ENCODE results near the gene GPR55. TPM values are rescaled to one million over a fixed set of nuclear protein-coding genes. Genes with fewer than 3 reads are reported as not detected.

The GPR55 gene
- total and polyA plus RNA-seq, 2 donors (not counting 3 experiments of a cell fraction or from before 2014, with no cell fraction given), result not detected

GRCh38 chr2:230969659-230970015, 44.6 kb upstream of the GPR55 start:
- Histone ChIP-seq H3K4me2 (ENCODE audit: insufficient read depth, low read length) (no peak overlapping the region), H3K27ac (ENCODE audit: insufficient read depth, low read depth, low read length) (no peak overlapping the region), H3K4me1 (ENCODE audit: control insufficient read depth, extremely low read depth, insufficient read depth, low read length) (no peaks in the 10 kb centered on the region), H3K9me3 (replicated peaks; ENCODE audit: control insufficient read depth, insufficient read depth, low read length) (no peaks in the 10 kb centered on the region), H4K20me1 (replicated peaks; ENCODE audit: control insufficient read depth, extremely low read depth, insufficient read depth, low read length) (no peaks in the 10 kb centered on the region), H3K36me3 (ENCODE audit: control insufficient read depth in 2 of 2, extremely low read depth in 1 of 2, insufficient read depth in 2 of 2, low read length in 2 of 2) (no peaks in the 10 kb centered on the region), H2AFZ (ENCODE audit: low read depth, low read length) (no peak overlapping the region), H3K9me1 (replicated peaks; ENCODE audit: control insufficient read depth, extremely low read depth, insufficient read depth, low read length) (no peaks in the 10 kb centered on the region), H3K4me3 (replicated peaks in 1 of 3; ENCODE audit: insufficient read depth in 1 of 3, low read depth in 1 of 3, low read length in 3 of 3) (no peak overlapping the region), H3K79me2 (ENCODE audit: control insufficient read depth, insufficient read depth, low read length) (no peaks in the 10 kb centered on the region), H3K27me3 (ENCODE audit: control insufficient read depth in 2 of 2, insufficient read depth in 2 of 2, low read length in 2 of 2) (no peaks in the 10 kb centered on the region), H3K9ac (replicated peaks; ENCODE audit: extremely low read depth, insufficient read depth, low read length) (no peak overlapping the region)
- dilution Hi-C loops (cut with MboI; ENCODE audit: extremely low pct_ligation_motif_present, low sequenced_read_pairs), result no loop called here
- ChIA-PET CTCF (interaction anchor here (1.2 kb wide), 1 partner anchor 18 kb away, joined by 5 read pairs; no protein-coding TSS in a partner anchor), POLR2A (no interaction called here)
- no peak for DNase-seq (ENCODE audit: low read depth, low spot score)
- intact Hi-C loops (cut with micrococcal nuclease), result no loop called here
- no TSS peak for BruUV-seq (replicated peaks)
- no peak for TF ChIP-seq EZH2 (IDR thresholded peaks at IDR 0.05; ENCODE audit: borderline replicate concordance, low read depth, low read length, severe bottlenecking)
- TF ChIP-seq CTCF (IDR thresholded peaks at IDR 0.05; ENCODE audit: extremely low read depth in 1 of 2, insufficient read depth in 1 of 2, low read depth in 1 of 2, low read length in 2 of 2), result no peak
- TF ChIP-seq MAX (IDR thresholded peaks at IDR 0.05; ENCODE audit: insufficient read depth, insufficient read length), result no peak
- no peak for TF ChIP-seq FOS (IDR thresholded peaks at IDR 0.05; ENCODE audit: borderline replicate concordance, insufficient read depth, low read length)
- TF ChIP-seq POLR2A (IDR thresholded peaks at IDR 0.05; ENCODE audit: low read depth, low read length), result no peak
- no peak for TF ChIP-seq MYC (IDR thresholded peaks at IDR 0.05; ENCODE audit: low read depth, low read length)
- TF ChIP-seq JUN (IDR thresholded peaks at IDR 0.05; ENCODE audit: borderline replicate concordance, insufficient read depth, insufficient read length, low read depth), result no peak
- no peak for TF ChIP-seq GATA2 (IDR thresholded peaks at IDR 0.05; ENCODE audit: insufficient read depth, insufficient read length, low read depth, low read length)
- TF ChIP-seq POLR2AphosphoS5 (IDR thresholded peaks at IDR 0.05; ENCODE audit: insufficient read depth, low read depth, low read length), result no peak
- FAIRE-seq, result no peak

All from endothelial cell of umbilical vein (primary cell).